ENCODE data around the gene WDFY2.
"Not testable (repeated sequence)": the region's sequence is repeated elsewhere in the genome, so short reads cannot be mapped to it uniquely, and the experiment has no call there.

WDFY2 gene

DNA sequence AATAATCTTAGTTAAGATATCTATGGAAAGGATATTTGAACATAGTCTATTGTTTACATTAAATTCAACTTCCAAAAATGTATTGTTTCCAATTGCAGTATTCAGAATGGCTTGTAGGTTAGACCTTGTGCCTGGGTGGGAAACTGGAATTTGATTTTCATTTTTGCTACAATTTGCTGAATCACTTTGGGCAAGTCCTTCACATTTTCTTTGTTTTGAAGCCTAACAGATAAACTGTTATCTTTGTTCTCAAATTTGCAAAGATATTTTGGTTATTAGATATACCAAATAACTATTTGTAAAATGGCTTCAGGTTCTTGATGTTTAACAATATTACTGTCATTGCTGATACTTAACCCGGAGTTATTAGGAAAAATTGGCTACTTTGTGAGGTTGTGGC lies 82.6 kb downstream of the WDFY2 start:
- DNase-seq, result no peak

GRCh38 chr13:51668580-51669195 lies 84.4 kb downstream of the WDFY2 start:
- DNase-seq, result no peak

DNA sequence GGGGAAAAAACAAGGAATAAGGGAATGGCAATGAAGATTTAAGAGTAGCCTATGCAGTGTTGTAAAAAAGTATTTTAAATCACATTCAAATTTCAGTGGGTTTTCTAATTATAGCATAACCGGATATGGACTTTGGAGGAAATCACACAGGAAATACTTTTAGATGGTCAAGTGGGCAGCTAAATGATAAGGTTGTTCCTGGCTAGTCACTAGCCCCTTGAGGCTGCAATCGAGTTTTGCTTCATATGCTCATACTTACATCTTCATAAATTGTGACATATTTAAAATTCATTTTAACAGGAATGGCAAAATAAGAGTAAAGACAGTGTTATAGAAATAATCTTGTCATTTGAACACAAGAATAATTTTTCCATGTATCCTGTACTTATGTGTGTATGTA lies 88.9 kb downstream of the WDFY2 start:
- DNase-seq, result no peak

- DNase-seq, result no peak
These were observed 90.0 kb downstream of the WDFY2 start for GRCh38 chr13:51674276-51674675.

- no peak for DNase-seq
These were observed 91.1 kb downstream of the WDFY2 start for GRCh38 chr13:51675385-51675784.

GRCh38 chr13:51675877-51676276 lies 91.6 kb downstream of the WDFY2 start:
- DNase-seq, result no peak

DNA sequence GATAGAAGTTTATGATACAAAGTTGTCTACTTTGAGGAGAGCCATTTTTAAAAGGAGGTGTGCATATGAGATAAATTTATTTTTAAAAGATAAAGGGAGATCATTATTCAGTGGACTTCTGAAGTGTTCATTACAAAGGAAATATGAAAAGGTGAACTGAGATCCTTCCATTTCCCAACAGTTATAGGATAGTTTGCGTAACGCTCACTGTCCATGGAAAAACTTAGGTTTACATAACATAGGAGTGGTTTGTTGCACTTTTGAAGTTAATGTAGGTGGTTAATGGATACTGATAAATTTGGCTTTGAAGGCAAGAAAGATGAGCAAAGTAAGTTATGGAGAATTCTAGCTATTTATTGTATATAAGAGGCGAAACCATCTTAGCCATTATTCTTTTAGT lies 92.5 kb downstream of the WDFY2 start:
- DNase-seq, result no peak

DNA sequence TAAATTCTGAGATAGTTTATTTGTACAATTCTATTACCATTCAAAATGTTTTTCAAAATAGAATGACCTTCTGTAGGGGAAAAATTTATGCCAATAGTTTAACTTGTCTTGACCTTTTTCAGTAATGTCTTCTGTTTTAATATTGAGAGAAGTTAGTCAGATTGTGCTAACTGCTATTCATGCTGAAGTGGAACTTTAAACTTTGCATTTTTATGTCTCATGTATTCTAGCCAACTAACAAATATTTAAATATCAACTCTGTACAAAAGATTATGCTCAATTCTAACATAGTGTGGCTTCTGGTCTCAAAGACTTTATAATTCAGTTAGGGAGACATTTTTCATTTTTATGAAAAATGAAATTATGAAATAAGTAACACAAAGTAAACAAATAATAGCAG lies 94.2 kb downstream of the WDFY2 start:
- DNase-seq, result no peak

DNA sequence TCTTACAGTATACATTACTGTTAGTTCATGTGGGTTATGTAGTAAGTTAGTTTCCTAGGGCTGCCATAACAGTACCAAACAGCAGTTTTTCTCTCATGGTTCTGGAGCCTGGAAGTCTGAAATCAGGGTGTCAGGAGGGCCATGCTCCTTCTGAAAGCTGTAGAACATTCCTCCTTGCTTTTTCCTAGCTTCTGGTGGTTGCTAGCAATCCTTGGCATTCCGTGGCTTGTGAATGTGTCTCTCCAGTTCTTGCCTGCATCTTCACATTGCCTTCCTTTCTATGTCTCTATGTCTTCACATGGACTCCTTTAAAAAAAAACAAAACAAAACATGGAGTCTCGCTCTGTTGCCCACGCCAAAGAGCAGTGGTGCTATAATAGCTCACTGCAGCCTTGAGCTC lies 95.4 kb downstream of the WDFY2 start:
- DNase-seq, result no peak

- DNase-seq, result no peak
These were observed 96.9 kb downstream of the WDFY2 start for GRCh38 chr13:51681037-51681678.

- no peak for DNase-seq
These were observed 98.4 kb downstream of the WDFY2 start for GRCh38 chr13:51682686-51683085.

DNA sequence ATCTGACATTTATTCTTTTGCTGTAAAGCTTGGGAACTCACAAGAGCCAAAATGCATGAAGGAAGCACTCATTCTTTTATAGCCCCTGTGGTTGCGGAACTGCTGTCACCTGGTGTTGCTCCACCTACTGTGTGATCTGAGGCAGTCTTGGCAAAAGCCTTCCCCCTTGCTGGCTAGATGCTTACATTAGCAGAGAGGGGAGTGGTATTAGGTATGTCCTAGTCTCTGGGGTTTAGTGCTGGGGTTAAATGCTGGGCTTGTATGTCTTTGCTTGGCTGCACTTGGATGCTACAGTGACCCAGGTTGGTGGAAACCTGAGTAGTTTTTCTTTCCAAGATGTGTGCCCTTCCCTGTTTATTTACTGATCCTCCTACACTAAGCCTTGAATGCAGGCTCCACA lies 99.3 kb downstream of the WDFY2 start:
- DNase-seq, result no peak

GRCh38 chr13:51684076-51684475 lies 99.8 kb downstream of the WDFY2 start:
- DNase-seq, result no peak

DNA sequence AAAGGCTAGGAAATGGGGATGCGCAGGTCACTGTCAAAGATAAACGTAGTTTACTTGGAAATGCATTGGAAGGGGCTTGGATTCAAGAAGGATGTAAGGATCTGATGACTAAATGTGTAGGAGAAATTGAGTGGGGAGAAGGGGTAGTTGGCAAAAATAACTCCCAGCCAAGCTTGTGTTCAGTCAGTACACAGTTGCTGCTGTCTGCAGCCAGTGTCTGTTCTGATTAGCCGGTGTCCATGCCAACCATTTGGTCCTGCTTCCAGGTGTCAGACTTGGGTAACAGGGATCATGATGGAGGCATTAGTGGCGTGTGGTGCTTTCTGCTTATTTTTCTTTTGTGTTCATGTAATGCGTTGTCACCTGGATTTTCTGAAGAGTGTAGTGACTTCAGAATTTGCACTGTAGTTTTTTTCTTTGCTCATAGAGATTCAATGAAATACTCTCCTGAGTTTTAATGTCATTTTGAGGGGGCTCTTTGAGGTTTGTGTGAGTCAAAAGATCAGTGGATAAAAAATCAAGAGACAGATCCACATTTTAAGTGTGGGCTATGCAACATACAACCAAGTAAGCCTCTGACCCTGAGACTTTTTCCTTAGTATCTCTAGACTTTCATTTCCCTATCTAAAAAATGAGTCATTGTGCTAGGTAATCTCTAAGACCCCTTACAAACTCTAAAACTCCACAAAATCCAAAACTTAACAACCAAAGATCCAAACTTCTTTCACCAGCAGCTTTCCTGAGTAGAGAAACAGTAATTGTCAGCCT lies 103.9 kb downstream of the WDFY2 start:
- no peak for DNase-seq

- no peak for DNase-seq
These were observed 104.8 kb downstream of the WDFY2 start for GRCh38 chr13:51688937-51689662.

GRCh38 chr13:51689663-51689996 lies 105.4 kb downstream of the WDFY2 start:
- DNase-seq, result no peak

DNA sequence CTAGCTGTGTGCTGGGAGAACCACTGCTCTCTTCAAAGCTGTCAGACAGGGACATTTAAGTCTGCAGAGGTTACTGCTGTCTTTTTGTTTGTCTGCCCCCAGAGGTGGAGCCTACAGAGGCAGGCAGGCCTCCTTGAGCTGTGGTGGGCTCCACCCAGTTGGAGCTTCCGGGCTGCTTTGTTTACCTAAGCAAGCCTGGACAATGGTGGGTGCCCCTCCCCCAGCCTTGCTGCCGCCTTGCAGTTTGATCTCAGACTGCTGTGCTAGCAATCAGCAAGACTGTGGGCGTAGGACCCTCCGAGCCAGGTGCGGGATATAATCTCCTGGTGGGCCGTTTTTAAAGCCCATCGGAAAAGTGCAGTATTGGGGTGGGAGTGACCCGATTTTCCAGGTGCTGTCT lies 111.4 kb downstream of the WDFY2 start:
- DNase-seq, result not testable (repeated sequence)

- no peak for DNase-seq
These were observed 112.9 kb downstream of the WDFY2 start for GRCh38 chr13:51697181-51697580.

DNA sequence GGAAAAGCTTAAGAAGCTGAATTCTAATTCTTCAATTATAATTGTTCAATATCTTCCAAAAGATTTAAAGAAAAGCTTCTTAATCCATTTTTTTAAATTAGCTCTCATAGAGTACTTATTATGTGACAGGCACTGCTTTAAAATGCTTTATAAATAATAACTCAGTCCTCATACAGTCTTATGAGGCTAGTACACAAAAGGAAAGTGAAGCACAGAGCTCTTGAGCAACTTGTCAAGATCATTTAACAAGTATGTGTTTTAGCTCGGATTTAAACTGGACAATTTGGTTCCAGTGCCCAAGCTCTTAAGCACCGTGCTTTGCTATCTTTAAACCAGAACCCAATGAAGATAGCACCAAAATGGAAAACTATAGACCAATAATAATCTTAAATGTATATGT lies 113.6 kb downstream of the WDFY2 start:
- no peak for DNase-seq

- no peak for DNase-seq
These were observed 114.1 kb downstream of the WDFY2 start for GRCh38 chr13:51698352-51698751.

- peak; percentile 13 for DNase-seq
These were observed 120.4 kb downstream of the WDFY2 start for GRCh38 chr13:51704399-51705313.

GRCh38 chr13:51707461-51707860 lies 123.2 kb downstream of the WDFY2 start:
- peak; percentile 66 for DNase-seq

- DNase-seq, result no peak
These were observed 129.5 kb downstream of the WDFY2 start for GRCh38 chr13:51713807-51714206.

Data from inflammatory macrophage treated with lipopolysaccharide for 4 hours (primary cell).